OCI-LY3 (cell line): ENCODE data around the gene IGF2BP3.
"Not testable (repeated sequence)": the region's sequence is repeated elsewhere in the genome, so short reads cannot be mapped to it uniquely, and the experiment has no call there.

ENCODE experiments used
- H2AFZ ChIP-seq: fragments of 200-600, 300-600 bp; shearing (Covaris generic); 2 replicates; pipeline ENCODE4 v1.6.0; 2014; ENCODE audit warnings: antibody characterized with exemption, low read depth, low read length
- H3K27ac ChIP-seq: fragments of 200-600, 300-600 bp; sonication (generic); 2 replicates; pipeline ENCODE4 v1.5.1; 2014; ENCODE audit warnings: mild to moderate bottlenecking, low read length, moderate library complexity, mixed read lengths
- H3K27me3 ChIP-seq: fragments of 200-600, 300-600 bp; sonication (generic); 2 replicates; pipeline ENCODE4 v1.6.1; 2014; ENCODE audit warnings: low read depth, low read length, mixed read lengths
- H3K36me3 ChIP-seq: fragments of 200-600, 300-600 bp; sonication (generic); replicated peaks from 2 replicates; pipeline ENCODE3; 2014; ENCODE audit warnings: low read depth, low read length, mixed read lengths
- H3K4me1 ChIP-seq: fragments of 300-600, 200-600 bp; sonication (generic); 2 replicates; pipeline ENCODE4 v1.6.1; 2014; ENCODE audit warnings: low read length, mixed read lengths
- H3K4me2 ChIP-seq: fragments of 200-600, 300-600 bp; sonication (generic); 2 replicates; pipeline ENCODE4 v1.6.1; 2014; ENCODE audit warnings: low read length, mixed read lengths
- H3K4me3 ChIP-seq: fragments of 300-600, 200-600 bp; sonication (generic); 2 replicates; pipeline ENCODE4 v1.5.1; 2014; ENCODE audit warnings: antibody characterized with exemption, mild to moderate bottlenecking, low read length, moderate library complexity
- H3K79me2 ChIP-seq: fragments of 300-600, 200-600 bp; shearing (Covaris generic); 2 replicates; pipeline ENCODE4 v1.6.1; 2014; ENCODE audit warnings: mild to moderate bottlenecking, low read length, mixed read lengths
- H3K9ac ChIP-seq: fragments of 300-600, 200-600 bp; shearing (Covaris generic); 2 replicates; pipeline ENCODE4 v1.6.0; 2014; ENCODE audit warnings: mild to moderate bottlenecking, low read length, moderate library complexity
- H3K9me3 ChIP-seq: fragments of 200-600, 300-600 bp; shearing (Covaris generic); 2 replicates; pipeline ENCODE4 v1.6.1; 2014; ENCODE audit warnings: low read length, mixed read lengths; ENCODE audit not compliant: insufficient read depth
- H4K20me1 ChIP-seq: fragments of 200-600, 300-600 bp; sonication (generic); 2 replicates; pipeline ENCODE4 v1.6.1; 2016; ENCODE audit warnings: low read length, mixed read lengths; ENCODE audit not compliant: insufficient read depth
- EZH2phosphoT487 ChIP-seq: fragments of 200-600 bp; shearing (Covaris generic); IDR thresholded peaks from 2 replicates; pipeline ENCODE4 v1.6.1; 2018; ENCODE audit warnings: antibody characterized with exemption, mixed run types, low read depth
- TF ChIP-seq, protein P1 (sequence below): fragments of 200-600, 300-600 bp; sonication (generic); IDR thresholded peaks from 2 replicates; pipeline ENCODE4 v1.5.1; 2014; ENCODE audit warnings: antibody characterized with exemption, low read length, low read depth

IGF2BP3 gene

DNA sequence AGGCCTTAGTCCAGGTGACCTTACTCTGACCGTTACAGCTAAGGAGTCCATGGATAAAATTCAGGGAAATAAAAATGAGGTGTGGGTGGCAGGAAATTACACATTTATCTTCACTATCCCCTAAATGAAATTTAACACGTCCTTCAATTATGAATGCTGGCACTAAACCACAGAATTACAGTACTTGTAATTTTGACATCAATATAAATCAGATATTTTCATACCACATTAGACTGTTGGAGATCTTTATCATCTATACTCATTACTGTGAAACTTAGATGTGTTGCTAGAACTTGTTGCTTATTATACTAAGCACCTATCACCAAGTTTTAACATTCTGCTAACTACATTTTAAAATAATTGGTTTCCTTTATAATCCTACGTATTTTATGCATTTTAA lies 51.1 kb downstream of the IGF2BP3 start:
- no peak overlapping the region for H3K4me2 ChIP-seq

GRCh38 chr7:23418046-23418445 lies 52.2 kb downstream of the IGF2BP3 start:
- H3K9ac ChIP-seq = no peak overlapping the region
- peaks cover 91% of the 10 kb centered on the region for H3K79me2 ChIP-seq
- no peaks in the 10 kb centered on the region for H3K27me3 ChIP-seq
- H4K20me1 ChIP-seq = peaks cover 59% of the 10 kb centered on the region
- TF ChIP-seq, protein P1, sequence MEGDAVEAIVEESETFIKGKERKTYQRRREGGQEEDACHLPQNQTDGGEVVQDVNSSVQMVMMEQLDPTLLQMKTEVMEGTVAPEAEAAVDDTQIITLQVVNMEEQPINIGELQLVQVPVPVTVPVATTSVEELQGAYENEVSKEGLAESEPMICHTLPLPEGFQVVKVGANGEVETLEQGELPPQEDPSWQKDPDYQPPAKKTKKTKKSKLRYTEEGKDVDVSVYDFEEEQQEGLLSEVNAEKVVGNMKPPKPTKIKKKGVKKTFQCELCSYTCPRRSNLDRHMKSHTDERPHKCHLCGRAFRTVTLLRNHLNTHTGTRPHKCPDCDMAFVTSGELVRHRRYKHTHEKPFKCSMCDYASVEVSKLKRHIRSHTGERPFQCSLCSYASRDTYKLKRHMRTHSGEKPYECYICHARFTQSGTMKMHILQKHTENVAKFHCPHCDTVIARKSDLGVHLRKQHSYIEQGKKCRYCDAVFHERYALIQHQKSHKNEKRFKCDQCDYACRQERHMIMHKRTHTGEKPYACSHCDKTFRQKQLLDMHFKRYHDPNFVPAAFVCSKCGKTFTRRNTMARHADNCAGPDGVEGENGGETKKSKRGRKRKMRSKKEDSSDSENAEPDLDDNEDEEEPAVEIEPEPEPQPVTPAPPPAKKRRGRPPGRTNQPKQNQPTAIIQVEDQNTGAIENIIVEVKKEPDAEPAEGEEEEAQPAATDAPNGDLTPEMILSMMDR = no peak
- no peak for TF ChIP-seq EZH2phosphoT487
- no peak overlapping the region for H3K27ac ChIP-seq
- peaks cover 18% of the 10 kb centered on the region for H3K36me3 ChIP-seq
- H3K4me2 ChIP-seq = no peak overlapping the region
- no peak overlapping the region for H3K4me3 ChIP-seq
- no peaks in the 10 kb centered on the region for H3K9me3 ChIP-seq
- peaks cover 3% of the 10 kb centered on the region; the same call in 1 of the 2 replicates for H3K4me1 ChIP-seq
- H2AFZ ChIP-seq = no peak overlapping the region

More for the DNA sequence above, 51.1 kb downstream of the IGF2BP3 start:
- Histone ChIP-seq H2AFZ (no peak overlapping the region), H3K9ac (no peak overlapping the region), H3K4me3 (no peak overlapping the region), H3K9me3 (no peaks in the 10 kb centered on the region), H3K79me2 (peaks cover 92% of the 10 kb centered on the region), H4K20me1 (peaks cover 64% of the 10 kb centered on the region), H3K36me3 (peaks cover 12% of the 10 kb centered on the region), H3K27ac (no peak overlapping the region), H3K27me3 (no peaks in the 10 kb centered on the region), H3K4me1 (no peaks in the 10 kb centered on the region)
- TF ChIP-seq, protein P1 = no peak
- TF ChIP-seq EZH2phosphoT487 = no peak

DNA sequence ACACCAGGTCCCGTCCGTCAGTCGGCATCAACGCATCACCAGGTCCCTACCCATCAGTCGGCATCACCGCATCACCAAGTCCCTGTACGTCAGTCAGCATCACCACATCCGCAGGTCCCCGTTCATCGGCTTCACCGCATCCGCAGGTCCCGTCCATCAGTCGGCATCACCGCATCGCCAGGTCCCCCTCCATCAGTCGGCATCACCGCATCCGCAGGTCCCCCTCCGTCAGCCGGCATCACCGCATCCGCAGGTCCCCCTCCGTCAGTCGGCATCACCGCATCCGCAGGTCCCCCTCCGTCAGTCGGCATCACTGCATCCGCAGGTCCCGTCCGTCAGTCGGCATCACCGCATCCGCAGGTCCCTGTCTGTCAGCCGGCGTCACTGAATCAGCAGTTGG lies 55.1 kb downstream of the IGF2BP3 start:
- no peak overlapping the region for H3K4me2 ChIP-seq
- H2AFZ ChIP-seq = no peak overlapping the region
- no peak overlapping the region for H3K4me3 ChIP-seq
- H3K27ac ChIP-seq = no peak overlapping the region
- peaks cover 80% of the 10 kb centered on the region for H3K79me2 ChIP-seq
- H3K27me3 ChIP-seq = no peaks in the 10 kb centered on the region
- H3K36me3 ChIP-seq = peaks cover 23% of the 10 kb centered on the region
- peaks cover 29% of the 10 kb centered on the region for H3K4me1 ChIP-seq
- peaks cover 42% of the 10 kb centered on the region for H4K20me1 ChIP-seq
- no peak overlapping the region for H3K9ac ChIP-seq
- H3K9me3 ChIP-seq = no peaks in the 10 kb centered on the region
- TF ChIP-seq, protein P1 = no peak
- TF ChIP-seq EZH2phosphoT487 = no peak

DNA sequence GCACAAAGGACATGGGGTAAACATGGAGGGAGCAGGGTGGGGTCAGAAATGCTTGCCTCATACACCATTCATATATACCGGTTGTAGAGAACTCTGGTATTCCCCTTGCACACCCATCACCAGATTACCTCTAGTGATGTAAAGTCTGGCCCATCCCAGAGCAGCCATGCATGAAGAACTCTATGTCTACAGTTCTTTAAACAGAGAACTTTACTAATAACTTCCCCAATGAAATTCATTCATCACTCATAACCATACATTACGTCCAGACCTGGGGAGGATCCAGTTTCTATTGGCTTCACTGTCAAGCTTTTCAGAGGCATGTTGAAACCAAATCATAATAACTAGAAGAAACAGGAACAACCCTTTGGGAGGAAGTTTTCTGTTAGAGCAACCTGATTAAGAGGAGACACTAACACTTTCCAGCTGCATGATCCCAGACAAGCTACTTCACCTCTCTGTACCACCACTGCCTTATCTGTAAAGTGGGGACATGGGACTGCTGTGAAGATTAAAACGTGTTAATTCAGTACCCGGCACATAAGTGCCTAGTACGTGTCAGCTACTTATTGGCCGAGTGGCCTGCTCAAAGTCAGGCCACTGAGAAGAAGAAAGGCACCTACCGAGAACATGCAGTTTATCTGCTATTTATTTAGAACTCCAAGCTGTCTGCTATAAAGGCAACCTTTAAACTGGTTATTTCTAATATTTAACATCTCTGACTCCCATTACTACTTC lies 59.7 kb downstream of the IGF2BP3 start:
- no peak for TF ChIP-seq EZH2phosphoT487
- TF ChIP-seq, protein P1 = no peak
- H2AFZ ChIP-seq = no peak overlapping the region
- no peaks in the 10 kb centered on the region for H3K27me3 ChIP-seq
- H4K20me1 ChIP-seq = peaks cover 10% of the 10 kb centered on the region; the same call in 1 of the 2 replicates
- H3K27ac ChIP-seq = peak overlapping the region; percentile 94
- no peaks in the 10 kb centered on the region for H3K9me3 ChIP-seq
- H3K4me2 ChIP-seq = peak overlapping the region; percentile 78
- peaks cover 40% of the 10 kb centered on the region for H3K4me1 ChIP-seq
- H3K4me3 ChIP-seq = peak overlapping the region; percentile 60
- H3K79me2 ChIP-seq = peaks cover 73% of the 10 kb centered on the region
- H3K36me3 ChIP-seq = peaks cover 48% of the 10 kb centered on the region
- peak overlapping the region; percentile 57; the same call in 1 of the 2 replicates for H3K9ac ChIP-seq

GRCh38 chr7:23406564-23406963 lies 63.7 kb downstream of the IGF2BP3 start:
- H3K4me3 ChIP-seq, H3K9me3 ChIP-seq, H2AFZ ChIP-seq, H3K4me2 ChIP-seq, H3K9ac ChIP-seq, H3K27ac ChIP-seq, H3K27me3 ChIP-seq: not testable (repeated sequence)
- peaks cover 57% of the 10 kb centered on the region for H3K79me2 ChIP-seq
- H3K4me1 ChIP-seq = peaks cover 33% of the 10 kb centered on the region
- peaks cover 51% of the 10 kb centered on the region for H3K36me3 ChIP-seq
- peaks cover 16% of the 10 kb centered on the region; the same call in 1 of the 2 replicates for H4K20me1 ChIP-seq
